HepG2 (cell line): ENCODE measurements around the gene KLF9. TPM values are rescaled to one million over a fixed set of nuclear protein-coding genes. Genes with fewer than 3 reads are reported as not detected.

Source experiments
- ADNP ChIP-seq: sonication (generic); formaldehyde crosslinking; IDR thresholded peaks from 2 replicates; pipeline ENCODE4 v1.4.0; 2020; ENCODE audit warnings: missing genetic modification reagents
- CENPT ChIP-seq: sonication (generic); formaldehyde crosslinking; IDR thresholded peaks from 2 replicates; pipeline ENCODE4 v1.8.0; 2022; ENCODE audit warnings: low read depth, mild to moderate bottlenecking, moderate library complexity, missing genetic modification reagents
- IKZF1 ChIP-seq: fragments of 450-650 bp; IDR thresholded peaks from 2 replicates; pipeline ENCODE4 v1.7.1; 2016
- MAZ ChIP-seq, 2 experiments: sonication (generic) in 1 of 2; formaldehyde crosslinking in 1 of 2; IDR thresholded peaks; 2 replicates each; pipeline versions ENCODE4 v1.5.0 to v1.6.1; 2012 to 2020; ENCODE audit warnings: low read depth in 2 of 2, mild to moderate bottlenecking in 2 of 2, borderline replicate concordance in 1 of 2, improper control_type of control experiment in 1 of 2, low read length in 1 of 2, missing genetic modification reagents in 1 of 2, moderate library complexity in 1 of 2
- NCOA1 ChIP-seq: sonication (generic); formaldehyde crosslinking; IDR thresholded peaks from 2 replicates; pipeline ENCODE4 v1.9.0; 2021; ENCODE audit warnings: missing genetic modification reagents
- NCOA2 ChIP-seq: sonication (generic); formaldehyde crosslinking; IDR thresholded peaks from 2 replicates; pipeline ENCODE4 v1.8.0; 2022; ENCODE audit warnings: inconsistent platforms
- PRDM4 ChIP-seq: sonication (generic); formaldehyde crosslinking; IDR thresholded peaks from 2 replicates; pipeline ENCODE4 v1.9.0; 2021; ENCODE audit warnings: missing genetic modification reagents, borderline replicate concordance
- RBFOX2 ChIP-seq: fragments of 200-400 bp; formaldehyde crosslinking; IDR thresholded peaks from 2 replicates; pipeline ENCODE4 v1.6.1; 2017; ENCODE audit warnings: low read depth, mild to moderate bottlenecking, low read length
- RBM39 ChIP-seq: fragments of 200-400 bp; formaldehyde crosslinking; IDR thresholded peaks from one replicate; pipeline ENCODE4 v1.6.1; 2018; ENCODE audit warnings: antibody characterized with exemption, mild to moderate bottlenecking, low read depth, low read length; ENCODE audit not compliant: poor library complexity, severe bottlenecking
- RFXAP ChIP-seq: sonication (generic); formaldehyde crosslinking; IDR thresholded peaks from 2 replicates; pipeline ENCODE4 v1.4.0; 2020; ENCODE audit warnings: missing genetic modification reagents, borderline replicate concordance
- SMAD3 ChIP-seq: sonication (generic); formaldehyde crosslinking; IDR thresholded peaks from 2 replicates; pipeline ENCODE4 v1.4.0; 2020; ENCODE audit warnings: missing genetic modification reagents
- TARDBP ChIP-seq: sonication (generic); formaldehyde crosslinking; IDR thresholded peaks from 2 replicates; pipeline ENCODE4 v1.8.0; 2022; ENCODE audit warnings: mild to moderate bottlenecking, missing genetic modification reagents
- TP53 ChIP-seq: sonication (generic); formaldehyde crosslinking; conservative IDR thresholded peaks from 2 replicates; pipeline ENCODE4 v1.4.0; 2020; ENCODE audit warnings: missing genetic modification reagents
- ZBTB33 ChIP-seq: sonication (generic); formaldehyde crosslinking; IDR thresholded peaks from 2 replicates; pipeline ENCODE4 v1.4.0; 2020; ENCODE audit warnings: missing genetic modification reagents
- ZNF160 ChIP-seq: sonication (generic); formaldehyde crosslinking; IDR thresholded peaks from 2 replicates; pipeline ENCODE4 v1.8.0; 2022; ENCODE audit warnings: mild to moderate bottlenecking, inconsistent platforms, missing genetic modification reagents
- ZNF598 ChIP-seq: sonication (generic); formaldehyde crosslinking; IDR thresholded peaks from 2 replicates; pipeline ENCODE4 v1.5.1; 2020; ENCODE audit warnings: mild to moderate bottlenecking, missing genetic modification reagents, borderline replicate concordance
- ZNF879 ChIP-seq: sonication (generic); formaldehyde crosslinking; IDR thresholded peaks from 2 replicates; pipeline ENCODE4 v1.8.1; 2023; ENCODE audit warnings: missing genetic modification reagents
- polyA plus RNA-seq, 8 experiments: library from polyadenylated mRNA; depleted of rRNA in 3 of 8; stranded (reverse) in 7 of 8; unstranded in 1 of 8; fragments of >200 nt; fragmentation: Illumina TruSeq in 4 of 8; extraction: Trizol in 4 of 8; gene quantifications; 2 replicates each; pipeline versions ENCODE4 v1.2.1 to v1.2.3, GENCODE V29; 2011 to 2016; ENCODE audit warnings: low read depth in 4 of 8, missing spikeins in 1 of 8, mixed read lengths in 1 of 8; ENCODE audit not compliant: insufficient read depth in 1 of 8
- total RNA-seq, 5 experiments: library from RNA; depleted of rRNA; stranded (reverse); fragments of >200 nt; fragmentation: Illumina TruSeq; extraction: Trizol; gene quantifications; 2 replicates each; pipeline ENCODE4 v1.2.3, GENCODE V29; 2016; ENCODE audit warnings: low read depth in 1 of 5

KLF9 gene
- total and polyA plus RNA-seq, 2 of the 13 experiments (the other 11 are each of a cell fraction or from before 2014, with no cell fraction given), result 5.7 to 7.2 TPM

DNA sequence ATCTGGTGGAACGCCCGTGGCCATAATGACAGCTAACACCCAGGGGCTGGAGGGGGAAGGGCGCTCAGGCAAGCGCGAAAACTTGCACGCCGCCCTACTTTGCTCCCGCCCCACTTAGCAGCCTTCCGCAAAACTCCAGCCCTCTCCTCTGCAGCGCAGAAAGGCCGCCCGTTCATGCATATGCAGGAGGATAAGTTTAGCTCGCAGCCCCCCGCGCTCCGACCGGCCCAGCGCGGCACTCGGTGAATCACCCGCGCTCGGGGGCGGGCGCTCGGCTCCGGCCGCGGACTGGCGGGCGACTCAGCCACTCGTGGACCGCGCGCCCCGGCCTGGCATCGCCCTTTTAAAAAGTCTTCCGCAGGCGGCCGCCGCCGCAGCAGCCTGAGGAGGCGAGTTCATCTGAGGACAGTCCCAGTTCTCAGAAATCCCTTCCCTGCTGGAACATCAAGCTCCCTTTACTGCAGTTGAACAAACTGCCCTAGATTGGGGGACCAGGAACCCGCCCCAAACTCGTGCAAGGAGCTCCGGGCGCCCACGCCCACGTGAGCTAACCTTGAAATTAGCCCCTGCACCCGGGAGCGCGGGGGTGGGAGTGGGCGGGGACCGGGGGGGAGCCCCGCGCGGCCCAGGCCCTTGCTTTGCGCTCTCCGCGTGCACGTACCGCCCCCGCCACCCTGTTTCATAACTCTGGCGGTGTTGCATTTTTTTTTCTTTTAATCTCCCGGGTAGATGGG lies 4.5 kb upstream of the KLF9 start (continued):
- no peak for TF ChIP-seq CENPT (CRISPR knock-in tag)
- TF ChIP-seq RFXAP (CRISPR knock-in tag), result peak; percentile 58; the same call in 1 of the 2 replicates
- no peak for TF ChIP-seq ADNP (CRISPR knock-in tag)
- TF ChIP-seq IKZF1, result no peak
- no peak for TF ChIP-seq NCOA1 (CRISPR knock-in tag)
- no peak for TF ChIP-seq ZNF160
- no peak for TF ChIP-seq TARDBP (CRISPR knock-in tag)
- no peak for TF ChIP-seq SMAD3 (CRISPR knock-in tag)
- TF ChIP-seq MAZ (IDR thresholded peaks at IDR 0.05; ENCODE audit: borderline replicate concordance, low read depth, low read length), result peak; percentile 82; the same call in 1 of the 2 replicates
- TF ChIP-seq MAZ (CRISPR knock-in tag; IDR thresholded peaks at IDR 0.05; ENCODE audit: low read depth), result 0 out of 2 replicates have a peak, but pooled peaks have one; percentile 31
- TF ChIP-seq NCOA2 (CRISPR knock-in tag), result peak; percentile 12; the same call in 1 of the 2 replicates
- TF ChIP-seq RBM39, result peak; percentile 70
- no peak for TF ChIP-seq ZBTB33 (CRISPR knock-in tag)
- TF ChIP-seq ZNF879 (CRISPR knock-in tag), result no peak
- TF ChIP-seq PRDM4, result no peak
- no peak for TF ChIP-seq ZNF598 (CRISPR knock-in tag)
- peak; percentile 94 for TF ChIP-seq RBFOX2
- no peak; the same call in 1 of the 2 replicates for TF ChIP-seq TP53 (CRISPR knock-in tag)
